Measurements from ENCODE around the gene TRIM32. TPM values are rescaled to one million over a fixed set of nuclear protein-coding genes. Genes with fewer than 3 reads are reported as not detected.

The TRIM32 gene
- total RNA-seq, 1 donor from 2014 or later, result 15.6 TPM

- DNase-seq (ENCODE audit: low read depth), result no peak
- no peak overlapping the region for H3K4me3 ChIP-seq (ENCODE audit: low read depth, low read length)
- TF ChIP-seq CTCF (conservative IDR thresholded peaks at IDR 0.05; ENCODE audit: low read depth, low read length), result no peak
These were observed 28.6 kb downstream of the TRIM32 start for GRCh38 chr9:116715751-116716150.

- no peak for TF ChIP-seq CTCF (conservative IDR thresholded peaks at IDR 0.05; ENCODE audit: low read depth, low read length)
- no peak overlapping the region for H3K4me3 ChIP-seq (ENCODE audit: low read depth, low read length)
- no peak for DNase-seq (ENCODE audit: low read depth)
These were observed 29.3 kb downstream of the TRIM32 start for GRCh38 chr9:116716438-116716837.

- no peak for DNase-seq (ENCODE audit: low read depth)
- no peak for TF ChIP-seq CTCF (conservative IDR thresholded peaks at IDR 0.05; ENCODE audit: low read depth, low read length)
- H3K4me3 ChIP-seq (ENCODE audit: low read depth, low read length), result no peak overlapping the region
These were observed 30.0 kb downstream of the TRIM32 start for GRCh38 chr9:116717150-116717549.

- no peak for TF ChIP-seq CTCF (conservative IDR thresholded peaks at IDR 0.05; ENCODE audit: low read depth, low read length)
- H3K4me3 ChIP-seq (ENCODE audit: low read depth, low read length), result no peak overlapping the region
- no peak for DNase-seq (ENCODE audit: low read depth)
These were observed 31.0 kb downstream of the TRIM32 start for GRCh38 chr9:116718111-116718510.

GRCh38 chr9:116720111-116720510, 33.0 kb downstream of the TRIM32 start:
- H3K4me3 ChIP-seq (ENCODE audit: low read depth, low read length), result no peak overlapping the region
- no peak for TF ChIP-seq CTCF (conservative IDR thresholded peaks at IDR 0.05; ENCODE audit: low read depth, low read length)
- no peak for DNase-seq (ENCODE audit: low read depth)

GRCh38 chr9:116721411-116721810, 34.3 kb downstream of the TRIM32 start:
- DNase-seq (ENCODE audit: low read depth), result no peak
- no peak for TF ChIP-seq CTCF (conservative IDR thresholded peaks at IDR 0.05; ENCODE audit: low read depth, low read length)
- H3K4me3 ChIP-seq (ENCODE audit: low read depth, low read length), result no peak overlapping the region

- DNase-seq (ENCODE audit: low read depth), result no peak
- TF ChIP-seq CTCF (conservative IDR thresholded peaks at IDR 0.05; ENCODE audit: low read depth, low read length), result no peak
These were observed 34.8 kb downstream of the TRIM32 start for GRCh38 chr9:116721944-116722343.

More at GRCh38 chr9:116721944-116722343, 34.8 kb downstream of the TRIM32 start:
- H3K4me3 ChIP-seq (ENCODE audit: low read depth, low read length), result no peak overlapping the region
